ENCODE data around the gene CDT1. TPM values are rescaled to one million over a fixed set of nuclear protein-coding genes. Genes with fewer than 3 reads are reported as not detected.

The CDT1 gene
- total and polyA plus RNA-seq, 2 experiments from 2014 or later = 32.6 to 187 TPM

- no peak for TF ChIP-seq STAT1 (IDR thresholded peaks at IDR 0.05; ENCODE audit: unreplicated experiment)
- no peak for TF ChIP-seq EZH2phosphoT487 (IDR thresholded peaks at IDR 0.05; ENCODE audit: unreplicated experiment)
- no peak for TF ChIP-seq EZH2 (IDR thresholded peaks at IDR 0.05; ENCODE audit: low read depth, unreplicated experiment)
- TF ChIP-seq REST (IDR thresholded peaks at IDR 0.05; ENCODE audit: unreplicated experiment) = no peak
- no peak for TF ChIP-seq ETS1 (IDR thresholded peaks at IDR 0.05)
Observed at GRCh38 chr16:88842806-88843205, 39.2 kb downstream of the CDT1 start (continued).

GRCh38 chr16:88843256-88843655 lies 39.7 kb downstream of the CDT1 start:
- no peaks in the 10 kb centered on the region for H3K79me2 ChIP-seq (replicated peaks; ENCODE audit: insufficient read depth)
- no peaks in the 10 kb centered on the region; the same call in 1 of the 2 replicates for H3K36me3 ChIP-seq (ENCODE audit: insufficient read depth)
- H3K4me3 Mint-ChIP-seq = no peak overlapping the region
- no peaks in the 10 kb centered on the region for H3K4me1 ChIP-seq (ENCODE audit: insufficient read depth)
- DNase-seq (ENCODE audit: low spot score) (no peak), ATAC-seq (no peak)
- peaks cover 11% of the 10 kb centered on the region for H3K36me3 Mint-ChIP-seq (ENCODE audit: low read depth)
- H3K27ac ChIP-seq (ENCODE audit: low read depth) = no peak overlapping the region
- H3K9me3 Mint-ChIP-seq = no peaks in the 10 kb centered on the region
- H3F3A ChIP-seq (replicated peaks; ENCODE audit: low read depth) = no peaks in the 10 kb centered on the region
- H4K20me1 ChIP-seq (replicated peaks; ENCODE audit: insufficient read depth) = no peaks in the 10 kb centered on the region
- no peaks in the 10 kb centered on the region for H3K9me2 ChIP-seq (ENCODE audit: insufficient read depth)
- no peak overlapping the region for H3K27ac Mint-ChIP-seq
- no peak overlapping the region for H3K4me2 ChIP-seq
- H3K4me3 ChIP-seq = no peak overlapping the region
- peaks cover 14% of the 10 kb centered on the region for H3K27me3 Mint-ChIP-seq (ENCODE audit: insufficient read depth, low read depth, poor library complexity)
- no peaks in the 10 kb centered on the region for H3K27me3 ChIP-seq (ENCODE audit: insufficient read depth)
- H2AFZ ChIP-seq = no peak overlapping the region
- 0 out of 3 replicates have a peak, but pooled peaks cover 3% of the 10 kb centered on the region for H3K4me1 Mint-ChIP-seq
- TF ChIP-seq EZH2 (IDR thresholded peaks at IDR 0.05; ENCODE audit: low read depth, unreplicated experiment) = no peak
- no peak for TF ChIP-seq STAT1 (IDR thresholded peaks at IDR 0.05; ENCODE audit: unreplicated experiment)
- no peak for TF ChIP-seq ETS1 (IDR thresholded peaks at IDR 0.05)
- TF ChIP-seq ZNF331 (CRISPR knock-in tag; IDR thresholded peaks at IDR 0.05; ENCODE audit: low read depth) = no peak
- no peak for TF ChIP-seq REST (IDR thresholded peaks at IDR 0.05; ENCODE audit: unreplicated experiment)
- no peak for TF ChIP-seq POLR2AphosphoS5 (IDR thresholded peaks at IDR 0.05; ENCODE audit: low read depth)
- no peak for TF ChIP-seq EZH2phosphoT487 (IDR thresholded peaks at IDR 0.05; ENCODE audit: unreplicated experiment)
- no peak for TF ChIP-seq CREB1 (CRISPR knock-in tag; IDR thresholded peaks at IDR 0.05; ENCODE audit: low read depth)
